Liver (tissue), 3 donors: ENCODE data around the gene PCCB.

Experiments
- CTCF ChIP-seq: fragments of 150-350 bp; IDR thresholded peaks from 2 replicates; pipeline ENCODE4 v1.5.1; 2017; ENCODE audit warnings: improper control_type of control experiment, low read depth, low read length; ENCODE audit not compliant: missing input control
- FOXA1 ChIP-seq: IDR thresholded peaks from 2 replicates; pipeline ENCODE4 v1.6.1; 2016; ENCODE audit warnings: antibody characterized with exemption
- HNF4A ChIP-seq, 2 donors: conservative IDR thresholded peaks; 2 replicates each; pipeline ENCODE4 v1.6.1; 2016; ENCODE audit warnings: antibody characterized with exemption in 2 of 2, mild to moderate bottlenecking in 2 of 2
- HNF4G ChIP-seq: IDR thresholded peaks from 2 replicates; pipeline ENCODE4 v1.6.1; 2016; ENCODE audit warnings: antibody characterized with exemption
- REST ChIP-seq: IDR thresholded peaks from 2 replicates; pipeline ENCODE4 v1.6.1; 2016; ENCODE audit warnings: antibody characterized with exemption, mild to moderate bottlenecking
- RXRA ChIP-seq, 2 donors: IDR thresholded peaks; 2 replicates each; pipeline ENCODE4 v1.6.1; 2017 to 2018; ENCODE audit warnings: antibody characterized with exemption in 2 of 2, mild to moderate bottlenecking in 1 of 2
- TAF1 ChIP-seq: conservative IDR thresholded peaks from 2 replicates; pipeline ENCODE4 v1.6.1; 2016; ENCODE audit warnings: antibody characterized with exemption, mild to moderate bottlenecking
- YY1 ChIP-seq: IDR thresholded peaks from 2 replicates; pipeline ENCODE4 v1.6.1; 2016; ENCODE audit warnings: antibody characterized with exemption, mild to moderate bottlenecking
- ZBTB33 ChIP-seq: IDR thresholded peaks from 2 replicates; pipeline ENCODE4 v1.6.1; 2016; ENCODE audit warnings: antibody characterized with exemption
- TF ChIP-seq, protein P1 (sequence below): IDR thresholded peaks from 2 replicates; pipeline ENCODE4 v1.6.1; 2016; ENCODE audit warnings: antibody characterized with exemption
- TF ChIP-seq, protein P2 (sequence below): IDR thresholded peaks from 2 replicates; pipeline ENCODE4 v1.6.1; 2016; ENCODE audit warnings: antibody characterized with exemption
- donor health status: healthy.
- donor health status: healthy.

- TF ChIP-seq HNF4A (conservative IDR thresholded peaks at IDR 0.05) (no peak), CTCF (no peak), TAF1 (no peak), ZBTB33 (no peak), FOXA1 (no peak), YY1 (no peak), HNF4G (no peak), REST (no peak), RXRA (IDR thresholded peaks at IDR 0.05) (no peak)
- TF ChIP-seq, protein P1, sequence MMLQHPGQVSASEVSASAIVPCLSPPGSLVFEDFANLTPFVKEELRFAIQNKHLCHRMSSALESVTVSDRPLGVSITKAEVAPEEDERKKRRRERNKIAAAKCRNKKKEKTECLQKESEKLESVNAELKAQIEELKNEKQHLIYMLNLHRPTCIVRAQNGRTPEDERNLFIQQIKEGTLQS: no peak
- TF ChIP-seq, protein P2, sequence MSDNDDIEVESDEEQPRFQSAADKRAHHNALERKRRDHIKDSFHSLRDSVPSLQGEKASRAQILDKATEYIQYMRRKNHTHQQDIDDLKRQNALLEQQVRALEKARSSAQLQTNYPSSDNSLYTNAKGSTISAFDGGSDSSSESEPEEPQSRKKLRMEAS: no peak
Observed at GRCh38 chr3:136283627-136284026, 33.5 kb downstream of the PCCB start.
